Kidney (tissue), 22 donors: ENCODE measurements around the gene SLC22A1. TPM values are rescaled to one million over a fixed set of nuclear protein-coding genes. Genes with fewer than 3 reads are reported as not detected.

Experiments
- DNase-seq, 5 donors: peaks; one replicate each; pipeline ENCODE4 v3.0.0-alpha.2; 2013 to 2020
- FAIRE-seq: peaks from 2 replicates; lab custom pipeline; 2012; peaks lifted over from hg19 to GRCh38; lab: Jason Lieb, UNC
- H3K27ac ChIP-seq, 2 donors: one replicate each; pipeline ENCODE4 v1.7.0; 2013; ENCODE audit warnings: low read depth in 2 of 2, low read length in 2 of 2, inconsistent platforms in 1 of 2
- H3K27me3 ChIP-seq: one replicate; pipeline ENCODE4 v1.7.1; 2013; ENCODE audit warnings: low read length, inconsistent platforms; ENCODE audit not compliant: control insufficient read depth, insufficient read depth
- H3K36me3 ChIP-seq, 3 donors: one replicate each; pipeline versions ENCODE4 v1.7.0 to v1.7.1; 2013; ENCODE audit warnings: low read length in 3 of 3, control low read depth in 1 of 3, inconsistent platforms in 1 of 3; ENCODE audit not compliant: insufficient read depth in 3 of 3, control insufficient read depth in 2 of 3
- H3K4me1 ChIP-seq, 3 donors: one replicate each; pipeline versions ENCODE4 v1.7.0 to v1.7.1; 2013; ENCODE audit warnings: low read length in 3 of 3, inconsistent platforms in 1 of 3, low read depth in 1 of 3; ENCODE audit not compliant: control insufficient read depth in 2 of 3, insufficient read depth in 2 of 3
- H3K4me3 ChIP-seq, 3 donors: one replicate each; pipeline versions ENCODE4 v1.7.0 to v1.8.1; 2013; ENCODE audit warnings: low read length in 3 of 3, control low read depth in 1 of 3, inconsistent platforms in 1 of 3
- H3K9ac ChIP-seq, 3 donors: one replicate each; pipeline versions ENCODE4 v1.7.0 to v1.7.1; 2013; ENCODE audit warnings: low read length in 3 of 3, control low read depth in 1 of 3, inconsistent platforms in 1 of 3
- H3K9me3 ChIP-seq, 3 donors: one replicate each; pipeline versions ENCODE4 v1.7.0 to v1.7.1; 2013; ENCODE audit warnings: low read length in 3 of 3, control low read depth in 1 of 3, inconsistent platforms in 1 of 3; ENCODE audit not compliant: control insufficient read depth in 2 of 3, insufficient read depth in 1 of 3
- CTCF ChIP-seq: IDR thresholded peaks from 3 replicates; pipeline ENCODE4 v1.5.1; 2012; ENCODE audit warnings: mild to moderate bottlenecking, moderate library complexity, borderline replicate concordance; ENCODE audit not compliant: insufficient read depth; ENCODE audit errors: extremely low read depth
- intact Hi-C: fragments of 100-400 bp; cut with DNase I; formaldehyde crosslinking; loops from one replicate; pipeline ENCODE4 v1.11.1; 2022
- long read RNA-seq, 10 donors: library from polyadenylated mRNA in 1 of 10; unstranded in 1 of 10; transcript quantifications; one replicate each; pipeline ENCODE4 v2.0.0 and lab custom pipeline, GENCODE V29; 2021 to 2026
- polyA plus RNA-seq: library from polyadenylated mRNA; stranded (reverse); fragments of 350-450 nt; fragmentation: Illumina TruSeq; extraction: RNeasy Lipid Tissue Mini Kit (QIAGEN cat#74804); gene quantifications from one replicate; pipeline ENCODE4 v1.2.3, GENCODE V29; 2014; ENCODE audit warnings: low read depth, low replicate concordance; ENCODE audit not compliant: insufficient read depth
- total RNA-seq: library from RNA; stranded (reverse); fragmentation: NEBNext Ultra II Directional; extraction: Animal tissue kit (Norgen Biotek cat#: 25700); gene quantifications from one replicate; pipeline ENCODE4 v1.2.1, GENCODE V29; 2021
- donor health status: control.
- donor health status: control.
- donor health status: control.
- donor health status: control.
- donor health status: control.
- donor health status: DM: yes; HTN: yes; CAD: no.
- donor health status: Normal renal cell carcinoma (clear cell type).

SLC22A1 gene
- total RNA-seq (2.3 TPM), polyA plus RNA-seq (1.4 TPM)
- long read RNA-seq, donor 1, result 0 reads
- long read RNA-seq, donor 2, result 0 reads
- long read RNA-seq, donor 3, result 0 reads
- long read RNA-seq, donor 4, result 0 reads
- long read RNA-seq, donor 5, result 0 reads
- long read RNA-seq, donor 6, result 0 reads
- long read RNA-seq, donor 7, result 0 reads
- long read RNA-seq, donor 8, result 0 reads
- long read RNA-seq, donor 9, result 0 reads
- long read RNA-seq, donor 10, result 0 reads

- DNase-seq (no peak), FAIRE-seq (no peak)
- Histone ChIP-seq H3K4me1 (peaks cover 0 to 13% (median 0%) of the 10 kb centered on the region in 3 donors), H3K9ac (no peak within 1 kb of the TSS), H3K27ac (no peak within 1 kb of the TSS), H3K27me3 (no peaks in the 10 kb centered on the region), H3K4me3 (no peak within 1 kb of the TSS), H3K36me3 (peaks cover 0 to 5% (median 0%) of the 10 kb centered on the region in 3 donors), H3K9me3 (no peaks in the 10 kb centered on the region)
- TF ChIP-seq CTCF, result no peak
- intact Hi-C loops, result no loop called here
Measured at GRCh38 chr6:160121558-160121957, at the start of gene SLC22A1. Gene SLC22A1, plus strand, starts transcription at chr6:160121815. Its CDS starts 121 bp downstream, at chr6:160121936.

- no peak for FAIRE-seq
- no peak overlapping the region for H3K9ac ChIP-seq
- no peaks in the 10 kb centered on the region for H3K4me1 ChIP-seq
- H3K9me3 ChIP-seq, result no peaks in the 10 kb centered on the region
- TF ChIP-seq CTCF, result no peak
- H3K27me3 ChIP-seq, result no peaks in the 10 kb centered on the region
- intact Hi-C loops, result no loop called here
- H3K36me3 ChIP-seq, result peaks cover 6 to 77% (median 59%) of the 10 kb centered on the region in 3 donors
- H3K4me3 ChIP-seq, result no peak overlapping the region
- H3K27ac ChIP-seq, result no peak overlapping the region
- DNase-seq, result no peak
Measured at GRCh38 chr6:160073272-160073671, 48.3 kb upstream of the SLC22A1 start.

- no peak overlapping the region for H3K9ac ChIP-seq
- H3K27me3 ChIP-seq, result no peaks in the 10 kb centered on the region
- no peak for TF ChIP-seq CTCF
- no peak overlapping the region for H3K4me3 ChIP-seq
- H3K4me1 ChIP-seq, result no peaks in the 10 kb centered on the region
- H3K27ac ChIP-seq, result no peak overlapping the region
- H3K9me3 ChIP-seq, result no peaks in the 10 kb centered on the region
- DNase-seq (no peak), FAIRE-seq (no peak)
- H3K36me3 ChIP-seq, result peaks cover 7 to 78% (median 54%) of the 10 kb centered on the region in 3 donors
- intact Hi-C loops, result no loop called here
Measured at GRCh38 chr6:160076009-160076408, 45.6 kb upstream of the SLC22A1 start.

- TF ChIP-seq CTCF, result no peak
- H3K36me3 ChIP-seq, result peaks cover 7 to 75% (median 52%) of the 10 kb centered on the region in 3 donors
- no peaks in the 10 kb centered on the region for H3K9me3 ChIP-seq
- no peaks in the 10 kb centered on the region for H3K27me3 ChIP-seq
- no peaks in the 10 kb centered on the region for H3K4me1 ChIP-seq
- no peak overlapping the region for H3K9ac ChIP-seq
- no peak for DNase-seq
- no peak overlapping the region for H3K4me3 ChIP-seq
- H3K27ac ChIP-seq, result no peak overlapping the region
- intact Hi-C loops, result no loop called here
- no peak for FAIRE-seq
Measured at GRCh38 chr6:160077024-160077423, 44.6 kb upstream of the SLC22A1 start.
